ENCODE data around the gene CYBB.

DNA sequence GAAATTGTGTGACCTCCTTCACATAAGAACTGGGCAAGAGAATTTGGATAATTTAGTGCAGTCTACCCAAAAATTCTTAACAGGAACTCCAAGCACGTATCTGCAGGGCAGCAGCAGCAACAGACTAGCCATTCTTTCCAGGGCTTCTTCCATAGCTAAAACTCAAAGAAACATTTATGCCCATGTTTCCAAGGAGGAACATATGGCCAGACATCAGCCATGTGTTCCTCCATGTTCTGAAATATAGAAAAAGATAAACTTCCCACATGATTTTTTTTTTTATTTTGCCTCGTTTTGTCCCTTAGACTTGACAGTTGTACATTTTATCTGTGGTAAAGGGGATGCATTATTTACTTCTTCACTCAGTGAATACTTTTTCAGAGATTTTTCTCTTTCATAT, 27.6 kb upstream of the CYBB start:
- TF ChIP-seq PPARA (CRISPR knock-in tag; IDR thresholded peaks at IDR 0.05; ENCODE audit: borderline replicate concordance) (no peak), ZFP3 (CRISPR knock-in tag; IDR thresholded peaks at IDR 0.05) (no peak), TOX (CRISPR knock-in tag; IDR thresholded peaks at IDR 0.05; ENCODE audit: borderline replicate concordance) (no peak), RARB (CRISPR knock-in tag; IDR thresholded peaks at IDR 0.05) (no peak), ZNF70 (CRISPR knock-in tag; IDR thresholded peaks at IDR 0.05) (no peak), ZC3H10 (CRISPR knock-in tag; IDR thresholded peaks at IDR 0.05) (no peak), ZNF565 (CRISPR knock-in tag; conservative IDR thresholded peaks at IDR 0.05; ENCODE audit: low read depth) (no peak), SNAI2 (CRISPR knock-in tag; IDR thresholded peaks at IDR 0.05) (no peak), ZNF8 (CRISPR knock-in tag; IDR thresholded peaks at IDR 0.05) (no peak)
- TF ChIP-seq, protein P1, sequence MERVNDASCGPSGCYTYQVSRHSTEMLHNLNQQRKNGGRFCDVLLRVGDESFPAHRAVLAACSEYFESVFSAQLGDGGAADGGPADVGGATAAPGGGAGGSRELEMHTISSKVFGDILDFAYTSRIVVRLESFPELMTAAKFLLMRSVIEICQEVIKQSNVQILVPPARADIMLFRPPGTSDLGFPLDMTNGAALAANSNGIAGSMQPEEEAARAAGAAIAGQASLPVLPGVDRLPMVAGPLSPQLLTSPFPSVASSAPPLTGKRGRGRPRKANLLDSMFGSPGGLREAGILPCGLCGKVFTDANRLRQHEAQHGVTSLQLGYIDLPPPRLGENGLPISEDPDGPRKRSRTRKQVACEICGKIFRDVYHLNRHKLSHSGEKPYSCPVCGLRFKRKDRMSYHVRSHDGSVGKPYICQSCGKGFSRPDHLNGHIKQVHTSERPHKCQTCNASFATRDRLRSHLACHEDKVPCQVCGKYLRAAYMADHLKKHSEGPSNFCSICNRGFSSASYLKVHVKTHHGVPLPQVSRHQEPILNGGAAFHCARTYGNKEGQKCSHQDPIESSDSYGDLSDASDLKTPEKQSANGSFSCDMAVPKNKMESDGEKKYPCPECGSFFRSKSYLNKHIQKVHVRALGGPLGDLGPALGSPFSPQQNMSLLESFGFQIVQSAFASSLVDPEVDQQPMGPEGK (CRISPR knock-in tag; IDR thresholded peaks at IDR 0.05; ENCODE audit: borderline replicate concordance): no peak
